PC-9 (cell line): Measurements from ENCODE around the gene TGIF1.

Experiments used
- CTCF ChIP-seq: fragments of 200-600 bp; sonication (generic); conservative IDR thresholded peaks from 2 replicates; pipeline ENCODE4 v1.6.1; 2017; ENCODE audit warnings: mixed run types, antibody characterized with exemption, mild to moderate bottlenecking, moderate library complexity
- EZH2 ChIP-seq: fragments of 200-600 bp; sonication (generic); IDR thresholded peaks from 2 replicates; pipeline ENCODE4 v1.8.0; 2017; ENCODE audit warnings: antibody characterized with exemption, low read depth

GRCh38 chr18:3468066-3468705 is 18.2 kb downstream of the TGIF1 start:
- TF ChIP-seq EZH2 (no peak), CTCF (no peak; the same call in 1 of the 2 replicates)
